ENCODE results near the gene KCNQ1.

Gene KCNQ1

DNA sequence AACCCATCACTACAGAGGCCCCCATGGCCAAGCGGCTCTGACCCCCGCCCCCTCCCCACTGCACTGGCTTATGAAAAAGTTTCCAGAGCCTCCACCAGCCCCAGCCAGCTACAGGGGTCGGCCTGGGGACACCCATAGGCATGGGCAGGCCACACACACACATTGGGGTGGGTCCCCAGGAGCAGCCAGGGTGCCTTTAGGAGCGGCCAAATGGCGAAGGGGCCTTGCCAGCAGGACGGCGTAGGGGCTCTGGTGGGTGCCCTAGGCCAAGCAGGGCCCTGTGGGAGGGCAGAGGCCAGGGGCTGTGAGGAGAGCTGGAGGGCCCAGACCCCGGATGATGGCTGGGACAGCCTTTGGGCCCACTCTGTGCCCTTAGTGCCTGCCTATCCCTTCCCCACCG is 34.2 kb upstream of the KCNQ1 start:
- no peak for FAIRE-seq
- no peak for DNase-seq (ENCODE audit: low spot score)

- FAIRE-seq (no peak), DNase-seq (ENCODE audit: low spot score) (no peak)
These were observed 33.1 kb upstream of the KCNQ1 start for GRCh38 chr11:2411446-2412305.

GRCh38 chr11:2412323-2412722 is 32.5 kb upstream of the KCNQ1 start:
- DNase-seq (ENCODE audit: low spot score) (no peak), FAIRE-seq (no peak)

GRCh38 chr11:2413742-2414579 is 30.8 kb upstream of the KCNQ1 start:
- no peak for FAIRE-seq
- DNase-seq (ENCODE audit: low spot score): no peak

DNA sequence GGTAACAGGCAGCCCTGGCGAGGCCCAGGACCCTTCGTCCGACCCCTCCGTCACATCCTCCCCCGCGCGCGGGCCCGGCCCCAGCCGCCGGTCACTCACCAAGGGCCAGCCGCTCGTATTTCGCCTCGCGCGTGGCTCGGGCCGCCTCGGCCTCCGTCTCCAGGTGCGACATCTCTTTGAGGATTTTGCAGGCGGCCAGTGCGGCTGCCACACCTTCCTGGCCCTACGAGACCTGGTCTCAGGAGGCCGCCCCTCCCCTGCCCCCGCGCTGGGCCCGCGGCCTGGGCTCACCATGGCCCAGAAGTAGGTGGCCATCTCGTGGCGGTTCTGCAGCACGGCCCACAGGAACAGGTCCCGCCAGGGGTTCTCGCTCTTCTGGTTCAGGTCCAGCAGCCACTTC is 30.2 kb upstream of the KCNQ1 start:
- FAIRE-seq: no peak
- DNase-seq (ENCODE audit: low spot score): no peak

- no peak for FAIRE-seq
- no peak for DNase-seq (ENCODE audit: low spot score)
These were observed 29.6 kb upstream of the KCNQ1 start for GRCh38 chr11:2415171-2415570.

GRCh38 chr11:2415601-2416380 is 29.0 kb upstream of the KCNQ1 start:
- FAIRE-seq (no peak), DNase-seq (ENCODE audit: low spot score) (no peak)

- DNase-seq (ENCODE audit: low spot score) (no peak), FAIRE-seq (no peak)
These were observed 28.0 kb upstream of the KCNQ1 start for GRCh38 chr11:2416765-2417164.

- DNase-seq (ENCODE audit: low spot score) (no peak), FAIRE-seq (no peak)
These were observed 26.7 kb upstream of the KCNQ1 start for GRCh38 chr11:2417856-2418692.

DNA sequence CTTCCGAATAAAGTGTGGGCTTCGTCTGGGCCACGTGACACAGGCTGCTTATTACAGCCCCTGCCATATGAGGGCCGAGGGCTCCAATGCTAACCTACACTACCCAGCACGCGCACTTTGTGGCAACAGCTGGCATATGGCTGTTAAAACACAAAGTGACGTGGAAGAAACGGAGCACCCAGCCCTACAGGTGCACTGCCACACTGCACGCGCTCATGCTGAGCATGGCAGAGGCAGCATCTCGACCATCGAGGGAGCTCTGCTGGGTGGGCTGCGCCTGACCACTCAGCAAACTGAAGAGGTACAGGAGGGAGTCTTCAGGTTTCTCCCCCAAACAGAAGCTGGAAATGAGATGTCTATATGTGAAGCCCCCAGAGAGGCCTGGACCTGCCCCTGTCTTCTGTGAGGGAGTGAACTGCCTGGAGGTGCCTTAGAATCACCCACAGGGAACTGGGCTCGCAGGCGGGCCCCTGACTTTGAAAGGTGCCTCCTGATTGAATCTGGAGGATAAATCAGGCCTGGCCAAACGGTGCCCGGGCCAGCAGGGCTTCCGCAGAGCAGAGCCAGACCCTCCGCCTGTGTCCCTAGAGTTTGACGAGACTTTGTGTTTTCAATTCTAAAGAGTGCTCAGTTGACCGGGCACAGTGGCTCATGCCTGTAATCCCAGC is 26.0 kb upstream of the KCNQ1 start:
- FAIRE-seq (no peak), DNase-seq (ENCODE audit: low spot score) (no peak)

- FAIRE-seq: no peak
- DNase-seq (ENCODE audit: low spot score): peak; percentile 42
These were observed 24.9 kb upstream of the KCNQ1 start for GRCh38 chr11:2419638-2420501.

GRCh38 chr11:2420502-2421225 is 24.1 kb upstream of the KCNQ1 start:
- FAIRE-seq (no peak), DNase-seq (ENCODE audit: low spot score) (peak; percentile 43)

DNA sequence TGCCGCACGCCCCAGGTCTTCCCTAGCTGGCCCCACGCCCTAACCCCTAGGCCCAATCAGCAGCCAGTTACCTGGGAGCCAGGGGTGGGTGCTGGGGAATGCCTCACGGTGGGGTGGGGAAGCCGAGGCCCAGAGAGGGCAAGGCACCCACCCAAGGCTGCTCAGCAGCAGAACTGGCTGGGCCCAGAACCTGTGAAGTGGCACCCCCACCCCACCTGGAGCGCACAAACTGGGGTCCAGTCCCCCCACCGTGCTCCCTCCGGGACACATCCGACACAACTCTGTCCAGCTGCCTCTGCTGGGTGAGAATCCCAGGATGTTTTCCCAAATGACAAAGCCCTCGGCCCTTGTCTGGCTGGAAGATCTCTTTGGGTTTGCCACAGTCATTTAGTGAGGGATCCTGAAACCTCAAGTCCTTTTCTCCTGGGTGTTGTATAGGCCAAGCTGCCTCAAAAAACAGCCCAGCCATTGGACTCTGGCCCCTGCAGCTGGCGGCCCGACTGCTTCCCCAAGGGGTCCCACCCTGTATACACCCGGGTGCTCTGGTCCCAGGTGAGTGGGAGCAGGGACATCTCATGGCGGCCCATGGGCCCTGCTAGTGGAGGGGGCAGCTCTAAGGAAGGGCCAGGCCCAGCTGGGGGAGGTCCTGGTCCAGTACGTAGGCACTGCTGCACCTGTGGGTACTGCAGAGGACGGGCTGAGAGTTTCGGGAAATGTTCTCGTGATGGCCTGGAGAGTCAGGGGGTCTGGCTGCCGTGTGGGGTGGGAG is 23.4 kb upstream of the KCNQ1 start:
- DNase-seq (ENCODE audit: low spot score) (no peak), FAIRE-seq (no peak)

GRCh38 chr11:2421996-2422395 is 22.8 kb upstream of the KCNQ1 start:
- FAIRE-seq: no peak
- no peak for DNase-seq (ENCODE audit: low spot score)

DNA sequence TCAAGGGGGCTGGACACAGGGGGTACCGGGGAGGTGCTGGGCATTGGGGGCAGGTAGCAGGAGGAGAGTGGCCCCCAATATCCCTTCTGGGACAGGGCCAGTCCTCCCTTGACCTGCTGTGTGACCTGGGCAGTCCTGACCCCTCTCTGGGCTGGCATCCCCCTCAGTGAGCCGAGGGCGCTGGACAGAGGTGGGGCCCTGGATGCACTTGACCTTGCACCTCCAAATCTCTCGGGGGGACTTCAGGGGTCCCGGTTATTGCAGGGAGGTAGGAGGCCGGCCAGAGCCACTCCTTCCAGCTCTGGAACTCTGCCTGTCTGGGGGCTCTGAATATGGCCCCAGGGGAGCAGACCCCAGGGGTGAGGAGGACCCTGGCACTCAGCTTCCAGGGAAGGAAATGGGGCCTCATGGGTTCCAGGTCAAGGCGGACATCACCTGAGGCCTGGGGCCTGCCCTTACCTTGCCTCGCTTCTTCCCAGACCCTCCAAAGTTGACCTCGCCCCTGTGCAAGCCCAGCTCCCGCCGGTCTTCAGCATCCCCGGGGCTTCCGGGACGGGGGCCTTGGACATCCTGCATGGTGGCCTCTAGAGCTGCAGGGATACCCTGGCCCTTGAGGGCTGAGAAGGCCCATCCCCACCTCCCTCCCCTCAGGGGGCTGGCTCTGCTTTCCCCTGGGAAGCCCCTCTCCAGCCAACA is 22.2 kb upstream of the KCNQ1 start:
- no peak for DNase-seq (ENCODE audit: low spot score)
- FAIRE-seq: no peak

GRCh38 chr11:2423157-2424025 is 21.4 kb upstream of the KCNQ1 start:
- DNase-seq (ENCODE audit: low spot score) (no peak), FAIRE-seq (no peak)

All from RCC 7860 (cell line).